HCT116 (cell line): Measurements from ENCODE around the gene KRT86. TPM values are rescaled to one million over a fixed set of nuclear protein-coding genes. Genes with fewer than 3 reads are reported as not detected.

Source experiments
- ATAC-seq: fragments of 200-7000 bp; cut with Tn5 transposase; 2 replicates; pipeline ENCODE4 v1.9.1; 2020; ENCODE audit warnings: mild to moderate bottlenecking, moderate library complexity
- BruUV-seq: library from RNA; stranded (reverse); fragments of 400-500 nt; replicated peaks from 2 replicates; lab custom pipeline; 2021; lab: Mats Ljungman, UMichigan
- CTCF ChIA-PET: fragments of 300-600 bp; sonication (Branson Sonifier 250); formaldehyde crosslinking; loops from one replicate; lab custom pipeline; 2021; ENCODE audit warnings: antibody characterized with exemption; lab: Charles Lee
- POLR2A ChIA-PET: fragments of 300-600, 350-600 bp; sonication (Branson Sonifier 250); formaldehyde crosslinking; loops from one replicate; lab custom pipeline; 2021; ENCODE audit warnings: antibody characterized with exemption; lab: Charles Lee
- RAD21 ChIA-PET, 2 experiments: fragments of 300-600 bp; sonication (Branson Sonifier 250); formaldehyde crosslinking; loops; one replicate each; lab custom pipeline; 2023; ENCODE audit warnings: low total read pairs in 2 of 2; ENCODE audit not compliant: uncharacterized antibody in 2 of 2, unreplicated experiment in 2 of 2, low non-redundant PET in 1 of 2; lab: Charles Lee
- DNase-seq: peaks from one replicate; pipeline ENCODE4 v3.0.0-alpha.2; 2010; ENCODE audit warnings: low read depth, low spot score
- H2AFZ ChIP-seq: fragments of 200-600 bp; shearing (Covaris generic), sonication (generic); 2 replicates; pipeline ENCODE4 v1.6.1; 2017; ENCODE audit warnings: low read depth, mixed run types, mixed read lengths, antibody characterized with exemption, low read length; ENCODE audit not compliant: poor library complexity, severe bottlenecking
- H3K27ac ChIP-seq: 2 replicates; pipeline ENCODE4 v1.5.1; 2012; ENCODE audit warnings: low read depth, low read length
- H3K27me3 ChIP-seq: fragments of 200-600 bp; sonication (generic); 2 replicates; pipeline ENCODE4 v1.6.1; 2016; ENCODE audit warnings: mixed run types, low read length, mixed read lengths; ENCODE audit not compliant: insufficient read depth
- H3K36me3 ChIP-seq, 2 experiments: fragments of 200-500 bp in 1 of 2; fragments of 200-600 bp in 1 of 2; sonication (Bioruptor generic) in 1 of 2; sonication (generic) in 1 of 2; 2 replicates each; pipeline versions ENCODE4 v1.5.1 to v1.6.1; 2014 to 2016; ENCODE audit warnings: low read length in 2 of 2, inconsistent platforms in 1 of 2, mixed read lengths in 1 of 2, mixed run types in 1 of 2; ENCODE audit not compliant: insufficient read depth in 2 of 2, control insufficient read depth in 1 of 2
- H3K4me1 ChIP-seq, 2 experiments: fragments of 200-600 bp in 1 of 2; sonication (generic) in 1 of 2; 2 replicates each; pipeline versions ENCODE4 v1.5.1 to v1.6.1; 2012 to 2017; ENCODE audit warnings: low read length in 2 of 2, inconsistent platforms in 1 of 2, mild to moderate bottlenecking in 1 of 2, mixed read lengths in 1 of 2, mixed run types in 1 of 2, moderate library complexity in 1 of 2; ENCODE audit not compliant: insufficient read depth in 2 of 2, control insufficient read depth in 1 of 2
- H3K4me2 ChIP-seq: fragments of 200-600 bp; sonication (generic); 2 replicates; pipeline ENCODE4 v1.6.1; 2017; ENCODE audit warnings: mixed run types, low read length, mixed read lengths
- H3K4me3 ChIP-seq, 2 experiments: fragments of 200-600 bp in 1 of 2; sonication (generic) in 1 of 2; replicated peaks in 1 of 2; 2 replicates each; pipeline ENCODE4 v1.5.1; 2011 to 2016; ENCODE audit warnings: low read length in 2 of 2, control low read depth in 1 of 2, low read depth in 1 of 2, mild to moderate bottlenecking in 1 of 2, mixed read lengths in 1 of 2, mixed run types in 1 of 2
- H3K79me2 ChIP-seq: fragments of 200-600 bp; sonication (generic); 2 replicates; pipeline ENCODE4 v1.6.1; 2017; ENCODE audit warnings: mild to moderate bottlenecking, mixed run types, low read length, moderate library complexity, mixed read lengths; ENCODE audit not compliant: insufficient read depth
- H3K9ac ChIP-seq: fragments of 200-600 bp; sonication (generic); 2 replicates; pipeline ENCODE4 v1.6.1; 2016; ENCODE audit warnings: low read length, mixed read lengths
- H3K9me2 ChIP-seq: fragments of 200-600 bp; sonication (generic), shearing (Covaris generic); 2 replicates; pipeline ENCODE4 v1.6.1; 2017; ENCODE audit warnings: mixed run types, mild to moderate bottlenecking, moderate library complexity; ENCODE audit not compliant: insufficient read depth
- H3K9me3 ChIP-seq, 2 experiments: fragments of 200-500 bp in 1 of 2; fragments of 200-600 bp in 1 of 2; sonication (Bioruptor generic) in 1 of 2; sonication (generic) in 1 of 2; 2 replicates each; pipeline ENCODE4 v1.6.1; 2014 to 2017; ENCODE audit warnings: low read length in 2 of 2, mixed read lengths in 2 of 2, inconsistent platforms in 1 of 2, low read depth in 1 of 2, mild to moderate bottlenecking in 1 of 2, mixed run types in 1 of 2, moderate library complexity in 1 of 2; ENCODE audit not compliant: control insufficient read depth in 1 of 2, insufficient read depth in 1 of 2
- H4K20me1 ChIP-seq: fragments of 200-600 bp; sonication (generic), shearing (Covaris generic); 2 replicates; pipeline ENCODE4 v1.6.1; 2017; ENCODE audit warnings: mixed run types, mild to moderate bottlenecking, moderate library complexity; ENCODE audit not compliant: insufficient read depth
- EGR1 ChIP-seq: IDR thresholded peaks from 2 replicates; pipeline ENCODE4 v1.6.1; 2012; ENCODE audit warnings: low read depth
- EZH2phosphoT487 ChIP-seq: fragments of 200-600 bp; IDR thresholded peaks from 2 replicates; pipeline ENCODE4 v1.6.1; 2018; ENCODE audit warnings: antibody characterized with exemption, borderline replicate concordance
- JUND ChIP-seq: IDR thresholded peaks from 2 replicates; pipeline ENCODE4 v1.6.1; 2012
- RAD21 ChIP-seq: IDR thresholded peaks from 2 replicates; pipeline ENCODE4 v1.6.1; 2012; ENCODE audit warnings: low read depth, mild to moderate bottlenecking
- SP1 ChIP-seq: IDR thresholded peaks from 2 replicates; pipeline ENCODE4 v1.6.1; 2012; ENCODE audit warnings: low read depth
- SRF ChIP-seq: IDR thresholded peaks from 2 replicates; pipeline ENCODE4 v1.6.1; 2012; ENCODE audit warnings: low read depth
- TCF7L2 ChIP-seq: IDR thresholded peaks from 2 replicates; pipeline ENCODE4 v1.7.0; 2011; ENCODE audit warnings: borderline replicate concordance, inconsistent platforms; ENCODE audit not compliant: insufficient read depth, insufficient read length; ENCODE audit errors: extremely low read depth
- YY1 ChIP-seq: IDR thresholded peaks from 2 replicates; pipeline ENCODE4 v1.6.1; 2011; ENCODE audit warnings: low read length, low read depth, moderate library complexity, mild to moderate bottlenecking; ENCODE audit not compliant: insufficient replicate concordance; ENCODE audit errors: extremely low read depth
- ZBTB33 ChIP-seq: IDR thresholded peaks from 2 replicates; pipeline ENCODE4 v1.6.1; 2011; ENCODE audit warnings: mild to moderate bottlenecking, low read length, moderate library complexity; ENCODE audit not compliant: insufficient replicate concordance; ENCODE audit errors: extremely low read depth
- intact Hi-C: fragments of 100-400 bp; cut with micrococcal nuclease; formaldehyde crosslinking; loops from 2 replicates; pipeline ENCODE4 v1.10.0; 2022
- total RNA-seq: library from RNA; stranded (reverse); gene quantifications from one replicate; pipeline ENCODE4 v1.2.1, GENCODE V29; 2021; ENCODE audit not compliant: unreplicated experiment

Gene KRT86
- total RNA-seq, 1 experiment from 2014 or later = 1.5 TPM

DNA sequence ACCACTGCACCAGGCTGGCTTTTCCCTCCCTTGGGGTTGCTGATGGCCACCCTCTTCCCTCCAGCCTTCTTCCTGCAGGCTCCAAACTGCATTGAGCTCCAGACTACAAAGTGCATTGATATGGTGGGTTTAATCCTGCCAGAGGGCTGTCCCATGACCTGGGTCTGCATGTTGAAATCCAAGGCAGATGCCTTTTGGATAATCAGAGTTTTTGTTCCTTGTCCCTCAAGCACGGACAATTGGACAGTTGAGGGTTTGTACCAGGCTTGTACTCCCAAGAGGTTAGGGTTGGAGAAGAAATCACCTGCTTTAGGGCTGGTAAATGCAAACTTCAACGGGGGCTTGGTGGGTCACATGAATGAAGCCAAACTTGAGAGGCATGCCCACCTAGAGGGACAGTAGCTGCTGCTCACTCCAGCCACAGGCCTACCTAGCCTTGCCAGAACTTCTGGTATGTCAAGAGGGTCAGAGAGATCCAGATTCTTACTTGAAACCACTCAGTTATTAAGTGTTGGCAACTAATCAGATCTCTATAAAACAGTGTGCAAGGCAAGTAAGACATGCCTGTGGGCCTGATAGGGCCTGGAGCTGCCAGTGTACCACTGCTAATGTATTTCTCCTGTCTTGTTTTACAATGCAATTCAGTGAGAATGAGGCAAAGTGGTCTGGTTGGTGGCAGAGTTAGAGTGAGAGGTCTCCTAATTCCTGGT, 68.5 kb downstream of the KRT86 start:
- no peak overlapping the region for H3K4me2 ChIP-seq
- intact Hi-C loops = no loop called here
- POLR2A ChIA-PET = no interaction called here
- RAD21 ChIA-PET = no interaction called here
- H3K27me3 ChIP-seq = no peaks in the 10 kb centered on the region
- H3K9me3 ChIP-seq = no peaks in the 10 kb centered on the region
- no peak overlapping the region for H2AFZ ChIP-seq
- no peak overlapping the region for H3K27ac ChIP-seq
- no peaks in the 10 kb centered on the region for H4K20me1 ChIP-seq
- DNase-seq (no peak), ATAC-seq (no peak)
- CTCF ChIA-PET = no interaction called here
- H3K9ac ChIP-seq = no peak overlapping the region
- no peak for TF ChIP-seq JUND
- no peak for TF ChIP-seq EZH2phosphoT487
- TF ChIP-seq YY1 = no peak
- TF ChIP-seq TCF7L2 = no peak
- TF ChIP-seq ZBTB33 = no peak
- no peak for TF ChIP-seq SP1
- TF ChIP-seq EGR1 = no peak
- TF ChIP-seq SRF = no peak
- no peak for TF ChIP-seq RAD21
- H3K79me2 ChIP-seq = no peaks in the 10 kb centered on the region
- no peaks in the 10 kb centered on the region for H3K36me3 ChIP-seq
- no peak overlapping the region for H3K4me3 ChIP-seq
- H3K4me1 ChIP-seq = peaks cover 14 to 32% of the 10 kb centered on the region in 2 experiments
- no peaks in the 10 kb centered on the region for H3K9me2 ChIP-seq
- BruUV-seq = no TSS peak
